GM12892 (cell line): ENCODE data around the gene WFDC9.

Experiments
- POLR2A ChIP-seq: IDR thresholded peaks from 2 replicates; pipeline ENCODE4 v1.6.1; 2011; ENCODE audit warnings: low read depth, low read length, control low read depth
- POLR2AphosphoS5 ChIP-seq: IDR thresholded peaks from 2 replicates; pipeline ENCODE4 v1.6.1; 2011; ENCODE audit warnings: low read depth, low read length, control low read depth
- TAF1 ChIP-seq: IDR thresholded peaks from 2 replicates; pipeline ENCODE4 v1.6.1; 2011; ENCODE audit warnings: low read depth, mild to moderate bottlenecking, control low read depth, low read length, borderline replicate concordance

DNA sequence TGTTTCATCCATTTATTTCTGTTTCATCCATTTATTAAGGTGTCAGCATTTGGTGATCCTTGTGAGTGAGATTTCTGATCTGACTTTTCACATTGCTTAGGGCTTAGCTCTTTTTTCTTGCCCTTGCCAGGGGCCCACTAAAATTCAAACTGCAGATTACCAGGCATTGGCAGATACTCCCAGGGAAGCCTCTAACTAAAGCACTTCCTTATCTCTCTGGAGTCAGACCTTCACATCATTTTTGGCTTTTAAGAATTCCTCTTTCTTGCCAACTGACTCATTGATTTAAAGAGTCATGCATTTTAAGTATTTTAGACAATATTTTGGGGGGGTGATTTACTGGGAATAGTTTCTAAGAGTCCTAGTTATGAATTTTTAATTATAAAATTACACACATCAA lies 49.4 kb downstream of the WFDC9 start:
- TF ChIP-seq POLR2A: no peak
- TF ChIP-seq TAF1: no peak
- TF ChIP-seq POLR2AphosphoS5: no peak
